Activated CD8-positive, alpha-beta memory T cell treated with anti-CD3 and anti-CD28 coated beads, Interleukin-2, amount 10 ng/mL, durations not matched to agents 7 days and 5 days (primary cell): Measurements from ENCODE around the gene PAMR1. TPM values are rescaled to one million over a fixed set of nuclear protein-coding genes. Genes with fewer than 3 reads are reported as not detected.
"Not testable (repeated sequence)": the region's sequence is repeated elsewhere in the genome, so short reads cannot be mapped to it uniquely, and the experiment has no call there.

Experiments
- ATAC-seq: fragments of 150-1000 bp; cut with Tn5 transposase; one replicate; pipeline ENCODE4 v1.10.0; 2021; ENCODE audit warnings: moderate library complexity
- CTCF ChIA-PET: fragments of 350-600 bp; sonication (Branson Sonifier 250); formaldehyde crosslinking; loops from one replicate; lab custom pipeline; 2021; ENCODE audit warnings: antibody characterized with exemption; lab: Charles Lee
- DNase-seq: peaks from one replicate; pipeline ENCODE4 v3.0.0-alpha.2; 2020
- H3K27ac Mint-ChIP-seq: one replicate; pipeline ENCODE4 v1.8.0; 2021; ENCODE audit warnings: mild to moderate bottlenecking, mixed read lengths
- H3K27me3 Mint-ChIP-seq: one replicate; pipeline ENCODE4 v1.8.0; 2021; ENCODE audit warnings: mixed read lengths
- H3K36me3 Mint-ChIP-seq: one replicate; pipeline ENCODE4 v1.8.0; 2021; ENCODE audit warnings: mild to moderate bottlenecking, mixed read lengths
- H3K4me1 Mint-ChIP-seq: one replicate; pipeline ENCODE4 v1.8.0; 2021; ENCODE audit warnings: mixed read lengths
- H3K4me3 Mint-ChIP-seq: one replicate; pipeline ENCODE4 v1.8.0; 2021; ENCODE audit warnings: mild to moderate bottlenecking, moderate library complexity, mixed read lengths
- H3K9me3 Mint-ChIP-seq: one replicate; pipeline ENCODE4 v1.8.0; 2022; ENCODE audit warnings: low read depth, mixed read lengths
- total RNA-seq, 2 experiments: library from RNA; stranded (reverse); gene quantifications; one replicate each; pipeline ENCODE4 v1.2.3, GENCODE V29; 2021

Gene PAMR1
- total RNA-seq, 2 experiments from 2014 or later, result not detected

DNA sequence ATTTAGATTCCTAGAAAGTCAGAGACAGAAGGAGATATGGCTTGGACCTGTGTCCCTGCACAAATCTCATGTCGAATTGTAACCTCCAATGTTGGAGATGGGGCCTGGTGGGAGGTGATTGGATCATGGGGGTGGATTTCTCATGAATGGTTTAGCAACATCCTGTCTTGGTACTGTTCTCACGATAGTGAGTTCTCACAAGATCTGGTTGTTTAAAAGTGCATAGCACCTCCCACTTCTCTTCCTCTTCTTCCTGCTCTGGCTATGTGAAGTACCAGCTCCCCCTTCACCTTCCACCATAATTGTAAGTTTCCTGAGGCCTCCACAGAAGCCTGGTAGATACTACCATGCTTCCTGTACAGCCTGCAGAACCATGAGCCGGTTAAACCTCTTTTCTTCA lies 27.6 kb upstream of the PAMR1 start:
- Mint-ChIP-seq H3K4me1 (no peaks in the 10 kb centered on the region), H3K36me3 (no peaks in the 10 kb centered on the region), H3K9me3 (no peaks in the 10 kb centered on the region), H3K27ac (no peak overlapping the region), H3K4me3 (no peak overlapping the region), H3K27me3 (peaks cover 18% of the 10 kb centered on the region)
- CTCF ChIA-PET, result no interaction called here
- ATAC-seq (no peak), DNase-seq (no peak)

DNA sequence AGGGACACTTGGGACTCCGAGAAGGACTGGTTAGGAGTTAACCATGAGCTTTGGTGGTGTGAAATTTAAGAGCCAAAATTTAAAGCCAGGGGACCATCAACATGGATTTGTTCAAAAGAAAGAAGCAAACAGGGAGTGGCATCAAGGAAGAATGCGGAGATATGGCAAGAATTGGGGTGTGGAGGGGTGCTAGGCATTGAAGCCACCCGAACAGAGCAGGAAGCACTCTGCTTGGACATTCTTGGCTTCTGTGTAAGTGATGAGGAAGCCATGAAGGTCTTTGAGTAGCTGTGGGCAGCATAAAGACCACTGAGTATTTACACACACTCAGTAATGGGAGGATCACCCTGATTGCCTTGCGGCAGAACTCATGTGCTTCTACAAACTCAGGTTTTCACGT lies 27.2 kb upstream of the PAMR1 start:
- Mint-ChIP-seq H3K4me3 (no peak overlapping the region), H3K27me3 (peaks cover 18% of the 10 kb centered on the region), H3K27ac (no peak overlapping the region), H3K9me3 (no peaks in the 10 kb centered on the region), H3K4me1 (no peaks in the 10 kb centered on the region), H3K36me3 (no peaks in the 10 kb centered on the region)
- DNase-seq (no peak), ATAC-seq (no peak)
- CTCF ChIA-PET, result no interaction called here

DNA sequence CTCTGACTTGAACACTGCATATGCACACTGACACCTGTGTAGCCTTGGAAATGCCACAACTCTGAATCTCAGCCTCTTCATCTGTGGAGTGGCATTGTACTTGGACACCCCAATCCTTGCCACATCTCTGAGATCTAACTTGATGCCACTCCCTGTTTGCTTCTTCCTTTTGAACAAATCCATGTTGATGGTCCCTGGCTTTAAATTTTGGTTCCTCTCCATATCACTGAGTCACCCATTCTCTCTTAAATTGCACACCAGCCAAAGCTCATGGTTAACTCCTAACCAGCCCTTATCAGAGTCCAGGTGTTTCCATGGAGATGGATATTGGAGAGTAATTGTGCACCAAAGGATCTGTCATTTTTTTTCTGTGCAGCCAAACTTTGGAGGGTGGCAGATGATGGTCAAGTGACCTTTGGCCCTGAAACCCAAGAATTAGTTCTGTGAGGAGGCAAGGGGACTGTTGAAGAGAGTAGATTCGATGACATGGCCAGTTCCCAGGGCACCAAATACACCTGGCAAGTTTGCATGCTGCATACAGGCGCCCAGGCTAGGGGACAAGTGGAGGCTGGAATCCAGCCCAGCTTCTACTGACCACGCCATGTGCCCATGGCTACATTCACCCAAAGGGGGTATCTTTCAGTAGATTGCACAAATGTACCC lies 25.1 kb upstream of the PAMR1 start:
- no peak for ATAC-seq
- Mint-ChIP-seq H3K27me3 (peaks cover 18% of the 10 kb centered on the region), H3K36me3 (no peaks in the 10 kb centered on the region), H3K4me1 (no peaks in the 10 kb centered on the region), H3K27ac (no peak overlapping the region), H3K9me3 (no peaks in the 10 kb centered on the region), H3K4me3 (no peak overlapping the region)
- DNase-seq, result no peak
- CTCF ChIA-PET, result no interaction called here

DNA sequence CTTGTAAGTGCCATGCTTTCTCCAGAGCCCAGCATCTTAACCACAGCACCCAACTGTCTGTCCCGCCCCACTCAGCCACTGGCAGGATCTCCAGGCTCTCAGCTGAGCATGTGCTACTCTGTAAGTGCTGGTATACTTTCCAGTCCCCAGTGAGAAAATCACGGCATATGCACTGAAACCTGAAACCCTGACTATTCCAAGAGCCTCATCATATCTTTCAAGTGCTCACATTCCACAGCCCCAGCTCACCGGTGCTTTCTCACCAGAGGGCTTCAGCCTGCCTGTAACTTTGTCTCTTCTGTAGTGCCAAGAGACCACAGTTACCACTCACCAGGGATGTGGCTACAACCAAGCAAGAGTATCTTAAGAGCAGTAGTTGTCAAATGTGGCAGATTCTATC lies 24.4 kb upstream of the PAMR1 start:
- no peak overlapping the region for H3K27ac Mint-ChIP-seq
- no peaks in the 10 kb centered on the region for H3K9me3 Mint-ChIP-seq
- DNase-seq (no peak), ATAC-seq (no peak)
- peaks cover 18% of the 10 kb centered on the region for H3K27me3 Mint-ChIP-seq
- CTCF ChIA-PET, result no interaction called here
- H3K4me1 Mint-ChIP-seq, result no peaks in the 10 kb centered on the region
- no peaks in the 10 kb centered on the region for H3K36me3 Mint-ChIP-seq
- no peak overlapping the region for H3K4me3 Mint-ChIP-seq

DNA sequence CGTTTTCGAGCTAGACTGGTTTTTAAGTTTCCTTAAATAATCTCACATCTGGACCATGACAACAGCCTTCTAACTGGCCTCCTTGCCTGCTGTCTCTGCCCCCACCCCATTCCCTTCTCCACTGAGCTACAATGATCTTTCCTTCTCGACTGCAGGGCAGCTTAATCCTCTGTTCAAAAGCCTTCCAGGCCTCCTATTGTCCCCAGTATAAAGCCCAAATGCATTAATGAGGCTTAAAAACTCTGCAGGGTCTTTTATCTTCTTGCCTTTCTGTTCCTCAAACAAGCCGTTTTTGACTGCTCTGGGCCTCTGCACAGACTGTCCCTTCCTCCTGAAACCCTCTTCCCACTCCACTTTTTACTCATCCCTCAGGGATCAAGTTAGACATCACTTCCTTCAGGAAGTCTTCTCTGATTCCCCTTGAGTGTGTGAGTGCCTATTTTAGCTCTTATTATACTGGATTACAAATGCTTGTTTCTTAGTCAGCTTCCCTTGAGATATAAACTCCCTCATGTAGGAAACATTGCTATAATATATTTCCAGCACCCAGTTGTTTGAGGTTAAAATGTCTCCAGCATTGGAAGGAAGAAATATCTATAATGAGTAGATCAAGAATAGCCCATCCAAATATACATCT lies 23.6 kb upstream of the PAMR1 start:
- Mint-ChIP-seq H3K27me3 (peaks cover 15% of the 10 kb centered on the region), H3K27ac (no peak overlapping the region), H3K4me1 (no peaks in the 10 kb centered on the region), H3K4me3 (no peak overlapping the region), H3K9me3 (no peaks in the 10 kb centered on the region), H3K36me3 (no peaks in the 10 kb centered on the region)
- no peak for ATAC-seq
- no peak for DNase-seq
- CTCF ChIA-PET, result no interaction called here

DNA sequence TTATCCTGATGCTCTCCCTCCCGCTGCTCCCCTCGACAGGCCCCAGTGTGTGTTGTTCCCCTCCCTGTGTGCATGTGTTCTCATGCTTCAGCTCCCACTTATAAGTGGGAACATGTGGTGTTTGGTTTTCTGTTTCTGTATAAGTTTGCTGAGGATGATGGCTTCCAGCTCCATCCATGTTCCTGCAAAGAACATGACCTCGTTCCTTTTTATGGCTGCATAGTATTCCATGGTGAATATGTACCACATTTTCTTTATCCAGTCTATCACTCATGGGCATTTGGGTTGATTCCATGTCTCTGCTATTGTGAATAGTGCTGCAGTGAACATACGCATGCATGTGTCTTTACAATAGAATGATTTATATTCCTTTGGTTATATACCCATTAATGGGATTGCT lies 22.6 kb upstream of the PAMR1 start:
- H3K27ac Mint-ChIP-seq, H3K4me1 Mint-ChIP-seq, ATAC-seq, H3K4me3 Mint-ChIP-seq, DNase-seq, H3K9me3 Mint-ChIP-seq, CTCF ChIA-PET, H3K36me3 Mint-ChIP-seq: not testable (repeated sequence)
- peaks cover 15% of the 10 kb centered on the region for H3K27me3 Mint-ChIP-seq

DNA sequence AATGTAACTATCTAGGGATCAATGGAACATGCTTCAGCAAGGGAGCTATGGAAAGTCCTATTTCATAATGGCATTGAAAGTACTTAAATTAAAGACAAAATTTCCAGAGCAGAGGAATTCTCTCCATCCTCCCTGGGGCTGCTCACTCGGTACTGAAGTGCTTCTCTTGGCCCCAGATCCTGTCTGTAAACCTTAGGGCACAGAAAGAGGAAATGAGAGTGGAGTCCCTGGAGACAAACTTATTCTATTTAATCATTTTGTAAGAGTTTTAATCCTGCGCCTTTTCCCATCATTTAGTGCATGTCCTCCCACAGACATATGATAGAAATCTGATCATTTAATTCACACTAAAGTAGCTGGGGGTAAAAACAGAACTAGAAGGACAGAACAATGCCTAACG lies 20.9 kb upstream of the PAMR1 start:
- no peak for ATAC-seq
- H3K27ac Mint-ChIP-seq, result no peak overlapping the region
- CTCF ChIA-PET, result no interaction called here
- H3K4me3 Mint-ChIP-seq, result no peak overlapping the region
- DNase-seq, result no peak
- no peaks in the 10 kb centered on the region for H3K4me1 Mint-ChIP-seq
- no peaks in the 10 kb centered on the region for H3K9me3 Mint-ChIP-seq
- H3K36me3 Mint-ChIP-seq, result no peaks in the 10 kb centered on the region
- peaks cover 11% of the 10 kb centered on the region for H3K27me3 Mint-ChIP-seq

DNA sequence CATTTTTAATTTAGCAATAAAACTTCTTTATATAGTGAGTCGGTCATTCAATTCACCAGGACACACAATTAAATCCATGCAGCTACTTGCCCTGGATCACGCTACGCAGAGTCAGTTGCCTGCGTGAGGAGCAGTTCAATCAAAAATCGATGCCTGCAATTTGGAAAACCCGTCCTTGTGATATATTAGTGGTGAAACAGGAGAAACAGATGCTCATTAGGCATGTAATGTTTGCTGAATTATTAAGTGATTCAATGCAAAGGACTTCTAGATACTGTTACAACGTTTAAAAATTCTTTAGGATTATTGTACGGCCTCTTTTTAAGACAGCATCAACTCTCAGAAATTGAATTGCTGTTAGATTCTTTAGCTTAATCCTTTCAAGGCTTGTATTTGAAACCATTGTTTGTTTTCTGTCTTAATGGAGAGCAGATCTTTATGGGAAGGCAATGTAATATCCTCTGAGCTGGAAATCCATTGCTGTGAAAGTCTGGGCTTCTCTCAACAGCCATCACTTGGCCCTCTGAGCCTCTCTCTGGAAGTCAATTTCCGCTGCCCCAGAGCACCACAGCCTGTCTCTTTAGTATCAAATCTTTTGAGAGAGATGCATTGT lies 20.1 kb upstream of the PAMR1 start:
- Mint-ChIP-seq H3K9me3 (no peaks in the 10 kb centered on the region), H3K27ac (no peak overlapping the region), H3K4me3 (no peak overlapping the region), H3K36me3 (no peaks in the 10 kb centered on the region), H3K4me1 (no peaks in the 10 kb centered on the region), H3K27me3 (peaks cover 14% of the 10 kb centered on the region)
- DNase-seq, result no peak
- ATAC-seq, result no peak
- CTCF ChIA-PET, result no interaction called here

DNA sequence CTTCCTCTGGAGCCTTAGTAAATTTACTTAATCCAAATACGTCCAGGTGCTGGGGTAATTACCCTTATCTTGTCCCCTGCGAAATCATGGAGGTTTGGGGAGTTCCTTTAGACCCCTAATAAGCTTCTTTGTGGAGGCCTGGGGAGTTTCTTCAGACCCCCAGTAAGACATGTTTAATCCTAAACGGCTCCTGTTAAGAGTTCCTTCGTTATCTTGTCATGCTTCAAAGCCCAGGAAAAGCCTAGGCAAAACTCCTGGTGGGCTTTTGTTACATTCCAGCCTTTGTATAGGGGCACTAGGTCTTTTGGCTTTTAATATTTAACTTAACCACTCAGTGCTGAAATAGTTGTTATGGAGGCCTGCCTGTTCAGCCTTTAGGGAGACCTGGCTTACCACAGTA lies 18.1 kb upstream of the PAMR1 start:
- Mint-ChIP-seq H3K27ac (no peak overlapping the region), H3K36me3 (no peaks in the 10 kb centered on the region), H3K27me3 (peaks cover 12% of the 10 kb centered on the region), H3K4me3 (no peak overlapping the region), H3K9me3 (no peaks in the 10 kb centered on the region), H3K4me1 (no peaks in the 10 kb centered on the region)
- ATAC-seq (no peak), DNase-seq (no peak)
- CTCF ChIA-PET, result no interaction called here

DNA sequence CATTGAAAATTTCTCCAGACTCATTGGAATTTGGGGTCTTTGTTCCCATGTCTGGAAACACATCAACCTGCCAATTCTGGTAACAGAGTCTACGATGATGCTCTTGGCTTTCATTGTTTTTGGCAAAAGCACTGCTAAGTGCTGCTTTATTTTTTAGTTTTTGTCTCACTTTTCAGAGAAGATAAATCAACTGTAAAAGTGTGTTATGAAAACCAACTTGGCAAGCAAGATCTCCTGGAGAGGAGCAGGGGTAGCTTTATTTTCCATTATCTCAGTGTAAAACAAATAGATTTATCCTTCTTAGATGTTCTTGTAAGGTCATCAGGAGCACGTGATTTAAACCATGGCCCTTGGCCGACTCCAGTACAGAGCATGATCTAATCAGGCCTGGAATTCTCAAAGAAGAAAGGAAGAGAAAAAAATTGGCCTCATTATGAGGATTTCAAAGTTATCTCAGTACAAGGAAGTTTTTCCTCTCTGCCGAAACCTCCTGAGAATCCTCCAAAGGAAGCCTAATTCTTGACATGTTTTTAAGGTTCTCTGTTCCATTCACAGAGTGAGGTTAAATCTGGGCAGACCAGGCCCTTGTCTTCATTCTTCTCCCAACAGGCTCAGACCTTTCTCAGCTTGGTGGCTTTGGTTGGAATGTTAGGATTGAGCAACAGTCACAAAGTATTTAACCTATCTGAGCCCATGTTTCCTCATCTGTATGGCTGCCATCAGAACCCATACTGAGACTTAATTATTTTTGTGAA lies 16.4 kb upstream of the PAMR1 start:
- DNase-seq (no peak), ATAC-seq (no peak)
- peaks cover 20% of the 10 kb centered on the region for H3K27me3 Mint-ChIP-seq
- H3K4me1 Mint-ChIP-seq, result no peaks in the 10 kb centered on the region
- no peaks in the 10 kb centered on the region for H3K36me3 Mint-ChIP-seq
- H3K4me3 Mint-ChIP-seq, result no peak overlapping the region
- no peaks in the 10 kb centered on the region for H3K9me3 Mint-ChIP-seq
- CTCF ChIA-PET, result no interaction called here
- H3K27ac Mint-ChIP-seq, result no peak overlapping the region

DNA sequence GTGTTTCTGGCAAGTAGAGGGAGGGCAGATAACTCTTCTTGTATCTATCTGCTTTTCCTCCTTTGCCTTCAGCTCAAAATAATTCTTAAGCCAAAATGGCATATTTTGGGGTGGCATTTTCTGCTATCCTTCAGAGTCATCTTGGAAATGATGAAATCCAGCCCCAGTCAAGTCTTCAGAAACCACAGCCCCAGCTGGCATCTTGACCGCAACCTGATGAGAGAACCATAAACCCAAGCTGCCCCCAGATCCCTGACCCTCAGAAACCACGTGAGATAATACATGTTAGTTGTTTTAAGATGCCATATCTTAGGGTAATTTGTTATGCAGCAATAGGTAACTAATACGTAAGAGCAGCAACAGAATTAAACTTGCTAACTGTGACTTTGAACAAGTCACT lies 15.1 kb upstream of the PAMR1 start:
- Mint-ChIP-seq H3K4me1 (no peaks in the 10 kb centered on the region), H3K9me3 (no peaks in the 10 kb centered on the region), H3K27ac (no peak overlapping the region), H3K4me3 (no peak overlapping the region), H3K27me3 (peaks cover 20% of the 10 kb centered on the region), H3K36me3 (no peaks in the 10 kb centered on the region)
- CTCF ChIA-PET, result no interaction called here
- ATAC-seq, result no peak
- DNase-seq, result no peak

DNA sequence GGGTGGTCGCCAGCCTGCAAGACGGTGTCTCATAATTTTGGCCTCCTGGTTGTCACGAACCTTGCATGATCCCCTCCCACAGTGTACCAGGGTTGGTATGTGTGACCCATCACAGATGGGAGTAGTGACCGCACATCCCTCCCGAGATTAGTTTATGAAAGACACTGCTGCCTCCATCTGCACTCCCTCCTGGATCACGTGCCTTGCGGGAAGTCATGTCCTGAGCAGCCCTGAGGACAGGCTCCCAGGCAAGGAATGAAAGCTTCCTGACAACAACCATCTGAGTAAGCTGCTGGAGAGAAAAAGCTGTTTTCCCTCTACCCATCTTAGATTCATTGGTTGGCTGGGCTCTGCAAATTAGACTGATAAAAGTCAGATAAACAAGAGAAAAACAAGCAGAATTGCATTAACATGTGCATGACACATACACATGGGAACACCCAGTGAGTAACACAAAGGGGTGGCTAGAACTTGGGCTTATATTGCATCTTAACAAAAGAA lies 14.4 kb upstream of the PAMR1 start:
- Mint-ChIP-seq H3K36me3 (no peaks in the 10 kb centered on the region), H3K27ac (no peak overlapping the region), H3K4me1 (no peaks in the 10 kb centered on the region), H3K9me3 (no peaks in the 10 kb centered on the region), H3K4me3 (no peak overlapping the region), H3K27me3 (peaks cover 20% of the 10 kb centered on the region)
- CTCF ChIA-PET, result no interaction called here
- DNase-seq (no peak), ATAC-seq (no peak)

DNA sequence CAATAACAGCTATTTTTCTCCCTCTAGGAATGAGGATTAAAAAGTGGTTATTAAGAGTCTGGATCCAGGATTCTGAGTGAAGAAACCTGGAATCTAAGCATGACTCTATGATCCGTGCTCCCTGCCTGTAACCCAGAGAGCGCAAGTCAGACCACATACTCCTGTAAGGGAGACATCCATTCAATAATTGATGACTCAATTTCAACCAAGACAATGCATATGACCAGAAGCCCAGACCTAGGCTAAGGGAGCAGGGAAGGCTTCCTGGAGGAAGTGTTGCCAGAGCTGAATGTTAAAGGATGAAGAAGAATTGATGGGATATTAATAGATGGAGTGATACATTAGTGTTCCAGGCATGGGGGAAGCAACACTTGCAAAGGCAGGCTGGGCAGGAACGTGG lies 13.8 kb upstream of the PAMR1 start:
- CTCF ChIA-PET, result no interaction called here
- H3K4me3 Mint-ChIP-seq, result no peak overlapping the region
- no peaks in the 10 kb centered on the region for H3K4me1 Mint-ChIP-seq
- ATAC-seq, result no peak
- H3K27ac Mint-ChIP-seq, result no peak overlapping the region
- H3K9me3 Mint-ChIP-seq, result no peaks in the 10 kb centered on the region
- peaks cover 20% of the 10 kb centered on the region for H3K27me3 Mint-ChIP-seq
- no peaks in the 10 kb centered on the region for H3K36me3 Mint-ChIP-seq
- DNase-seq, result no peak
